OCI-LY1 (cell line): ENCODE measurements around the gene PNPLA7.

Source experiments
- H2AFZ ChIP-seq: fragments of 200-600 bp; sonication (generic), shearing (Covaris generic); 2 replicates; pipeline ENCODE4 v1.6.0; 2014; ENCODE audit warnings: antibody characterized with exemption, mild to moderate bottlenecking, low read length
- H3F3A ChIP-seq: fragments of 200-600 bp; sonication (generic), shearing (Covaris generic); 2 replicates; pipeline ENCODE4 v1.6.0; 2014; ENCODE audit warnings: mild to moderate bottlenecking, antibody characterized with exemption, low read length, moderate library complexity; ENCODE audit not compliant: insufficient read depth
- H3K27ac ChIP-seq: fragments of 200-600 bp; sonication (generic); 2 replicates; pipeline ENCODE4 v1.5.1; 2014; ENCODE audit warnings: low read length, mixed run types, mild to moderate bottlenecking, low read depth; ENCODE audit not compliant: poor library complexity, severe bottlenecking
- H3K27me3 ChIP-seq: fragments of 200-600 bp; sonication (generic); 2 replicates; pipeline ENCODE4 v1.6.0; 2014; ENCODE audit warnings: antibody characterized with exemption, mild to moderate bottlenecking, low read length, moderate library complexity; ENCODE audit not compliant: insufficient read depth
- H3K36me3 ChIP-seq: fragments of 200-600 bp; sonication (generic); 2 replicates; pipeline ENCODE4 v1.6.1; 2014; ENCODE audit warnings: mild to moderate bottlenecking, antibody characterized with exemption, low read length, moderate library complexity, mixed read lengths; ENCODE audit not compliant: insufficient read depth
- H3K4me1 ChIP-seq: fragments of 200-600 bp; sonication (generic); 2 replicates; pipeline ENCODE4 v1.5.1; 2014; ENCODE audit warnings: mild to moderate bottlenecking, low read length, moderate library complexity; ENCODE audit not compliant: insufficient read depth, severe bottlenecking
- H3K4me2 ChIP-seq: fragments of 200-600 bp; sonication (generic), shearing (Covaris generic); 2 replicates; pipeline ENCODE4 v1.6.1; 2014; ENCODE audit warnings: low read length
- H3K4me3 ChIP-seq: fragments of 200-600 bp; sonication (generic); 2 replicates; pipeline ENCODE4 v1.5.1; 2014; ENCODE audit warnings: low read length, low read depth, mild to moderate bottlenecking, mixed read lengths; ENCODE audit not compliant: poor library complexity, severe bottlenecking
- H3K79me2 ChIP-seq: fragments of 200-600 bp; shearing (Covaris generic); 2 replicates; pipeline ENCODE4 v1.6.1; 2016; ENCODE audit warnings: mixed run types, low read length, mixed read lengths; ENCODE audit not compliant: insufficient read depth
- H3K9ac ChIP-seq: fragments of 200-600 bp; sonication (generic), shearing (Covaris generic); 2 replicates; pipeline ENCODE4 v1.6.1; 2014; ENCODE audit warnings: mild to moderate bottlenecking, low read length, mixed read lengths
- H3K9me2 ChIP-seq: fragments of 200-600 bp; sonication (generic), shearing (Covaris generic); 2 replicates; pipeline ENCODE4 v1.6.1; 2014; ENCODE audit warnings: low read depth, mild to moderate bottlenecking, low read length, mixed read lengths
- H3K9me3 ChIP-seq: fragments of 200-600 bp; shearing (Covaris generic); 2 replicates; pipeline ENCODE4 v1.6.1; 2014; ENCODE audit warnings: low read length, mixed read lengths
- H4K20me1 ChIP-seq: fragments of 200-600 bp; sonication (generic), shearing (Covaris generic); 2 replicates; pipeline ENCODE4 v1.6.0; 2016; ENCODE audit warnings: mild to moderate bottlenecking, low read length; ENCODE audit not compliant: insufficient read depth
- CTCF ChIP-seq: fragments of 200-600 bp; sonication (generic), shearing (Covaris generic); IDR thresholded peaks from 2 replicates; pipeline ENCODE4 v1.5.1; 2017; ENCODE audit warnings: mild to moderate bottlenecking, antibody characterized with exemption, low read length, moderate library complexity, mixed read lengths
- EZH2 ChIP-seq: fragments of 200-600 bp; sonication (generic), shearing (Covaris generic); IDR thresholded peaks from 2 replicates; pipeline ENCODE4 v1.8.0; 2017; ENCODE audit warnings: borderline replicate concordance, mixed run types, mild to moderate bottlenecking, antibody characterized with exemption, low read length, moderate library complexity, mixed read lengths

The PNPLA7 gene

GRCh38 chr9:137449931-137450538 is 100.2 kb downstream of the PNPLA7 start:
- H3K79me2 ChIP-seq, result no peaks in the 10 kb centered on the region
- TF ChIP-seq EZH2 (no peak), CTCF (no peak)
- no peaks in the 10 kb centered on the region for H3K9me2 ChIP-seq
- H3K36me3 ChIP-seq, result peaks cover 17% of the 10 kb centered on the region
- H2AFZ ChIP-seq, result no peak overlapping the region
- peaks cover 10% of the 10 kb centered on the region for H3K4me1 ChIP-seq
- no peaks in the 10 kb centered on the region for H4K20me1 ChIP-seq
- no peaks in the 10 kb centered on the region; the same call in 1 of the 2 replicates for H3K27me3 ChIP-seq
- H3F3A ChIP-seq, result no peaks in the 10 kb centered on the region
- H3K27ac ChIP-seq, result no peak overlapping the region
- no peak overlapping the region for H3K4me2 ChIP-seq
- no peaks in the 10 kb centered on the region for H3K9me3 ChIP-seq
- no peak overlapping the region for H3K4me3 ChIP-seq
- H3K9ac ChIP-seq, result no peak overlapping the region

GRCh38 chr9:137449081-137449844 is 100.9 kb downstream of the PNPLA7 start:
- Histone ChIP-seq H3F3A (no peaks in the 10 kb centered on the region), H3K4me3 (no peak overlapping the region), H3K4me2 (no peak overlapping the region), H3K79me2 (no peaks in the 10 kb centered on the region), H3K4me1 (peaks cover 3% of the 10 kb centered on the region), H3K27me3 (no peaks in the 10 kb centered on the region; the same call in 1 of the 2 replicates), H3K36me3 (peaks cover 17% of the 10 kb centered on the region), H3K9me2 (no peaks in the 10 kb centered on the region), H2AFZ (no peak overlapping the region), H3K9me3 (no peaks in the 10 kb centered on the region), H4K20me1 (no peaks in the 10 kb centered on the region), H3K27ac (no peak overlapping the region), H3K9ac (no peak overlapping the region)
- TF ChIP-seq CTCF (no peak), EZH2 (no peak)

- Histone ChIP-seq H3K4me1 (peaks cover 2% of the 10 kb centered on the region), H2AFZ (no peak overlapping the region), H4K20me1 (no peaks in the 10 kb centered on the region), H3K4me2 (no peak overlapping the region), H3K9ac (no peak overlapping the region), H3F3A (no peaks in the 10 kb centered on the region), H3K27ac (no peak overlapping the region), H3K9me3 (no peaks in the 10 kb centered on the region), H3K27me3 (no peaks in the 10 kb centered on the region; the same call in 1 of the 2 replicates), H3K79me2 (no peaks in the 10 kb centered on the region), H3K36me3 (peaks cover 16% of the 10 kb centered on the region), H3K9me2 (no peaks in the 10 kb centered on the region), H3K4me3 (no peak overlapping the region)
- TF ChIP-seq EZH2, result no peak
- no peak for TF ChIP-seq CTCF
These were observed 101.6 kb downstream of the PNPLA7 start for GRCh38 chr9:137448602-137448962.
